Smooth muscle cell (in vitro differentiated cells): ENCODE results near the gene SRSF8. TPM values are rescaled to one million over a fixed set of nuclear protein-coding genes. Genes with fewer than 3 reads are reported as not detected.

Experiments used
- DNase-seq: peaks from one replicate; lab custom pipeline; 2025; ENCODE audit not compliant: unreplicated experiment; lab: John Stamatoyannopoulos, UW
- H2AFZ ChIP-seq: fragments of 200-600 bp; sonication (generic); 2 replicates; pipeline ENCODE4 v1.6.0; 2016; ENCODE audit warnings: antibody characterized with exemption, low read depth, mild to moderate bottlenecking
- H3F3A ChIP-seq: fragments of 200-600 bp; sonication (generic); 2 replicates; pipeline ENCODE4 v1.6.0; 2017; ENCODE audit warnings: antibody characterized with exemption, low read depth
- H3K27ac ChIP-seq: fragments of 200-600 bp; sonication (generic); 2 replicates; pipeline ENCODE4 v1.5.1; 2016; ENCODE audit warnings: low read depth, mild to moderate bottlenecking
- H3K27me3 ChIP-seq: fragments of 200-600 bp; sonication (generic); 2 replicates; pipeline ENCODE4 v1.6.1; 2016; ENCODE audit warnings: low read depth, mild to moderate bottlenecking
- H3K36me3 ChIP-seq: fragments of 200-600 bp; sonication (generic); 2 replicates; pipeline ENCODE4 v1.5.1; 2016; ENCODE audit warnings: low read depth
- H3K4me1 ChIP-seq: fragments of 200-600 bp; sonication (generic); 2 replicates; pipeline ENCODE4 v1.5.1; 2016; ENCODE audit warnings: low read depth
- H3K4me2 ChIP-seq: fragments of 200-600 bp; sonication (generic); 2 replicates; pipeline ENCODE4 v1.6.0; 2016; ENCODE audit warnings: mild to moderate bottlenecking
- H3K4me3 ChIP-seq: fragments of 200-600 bp; sonication (generic); 2 replicates; pipeline ENCODE4 v1.5.1; 2016; ENCODE audit warnings: mild to moderate bottlenecking
- H3K79me2 ChIP-seq: fragments of 200-600 bp; sonication (generic); 2 replicates; pipeline ENCODE4 v1.6.0; 2016; ENCODE audit warnings: low read depth, mild to moderate bottlenecking
- H3K9ac ChIP-seq: fragments of 200-600 bp; sonication (generic); 2 replicates; pipeline ENCODE4 v1.6.0; 2016; ENCODE audit warnings: low read depth
- H3K9me3 ChIP-seq: fragments of 200-600 bp; sonication (generic); replicated peaks from 2 replicates; pipeline ENCODE4 v1.5.1; 2016; ENCODE audit warnings: low read depth
- H4K20me1 ChIP-seq: fragments of 200-600 bp; sonication (generic); 2 replicates; pipeline ENCODE4 v1.6.0; 2016; ENCODE audit warnings: low read depth
- CTCF ChIP-seq: fragments of 200-600 bp; sonication (generic); IDR thresholded peaks from 2 replicates; pipeline ENCODE4 v1.5.1; 2017; ENCODE audit warnings: borderline replicate concordance, mild to moderate bottlenecking, antibody characterized with exemption; ENCODE audit not compliant: insufficient read depth, poor library complexity, severe bottlenecking
- WGBS: methylation state at CpG from one replicate; pipeline ENCODE4 v1.1.7; 2016; ENCODE audit warnings: low lambda C conversion rate; 5-methylcytosine and 5-hydroxymethylcytosine counted together
- polyA plus RNA-seq: library from polyadenylated mRNA; unstranded; fragments of >200 nt; fragmentation: Nextera tagmentation; extraction: Ambion mirVana; gene quantifications from 2 replicates; pipeline ENCODE4 v1.2.1, GENCODE V29; 2016
- total RNA-seq: library from RNA; depleted of rRNA; stranded (reverse); fragments of >200 nt; gene quantifications from 2 replicates; pipeline ENCODE4 v1.2.3, GENCODE V29; 2014

The SRSF8 gene
- total and polyA plus RNA-seq, 2 experiments from 2014 or later = 40.5 to 43.5 TPM

- H3K4me2 ChIP-seq = peak overlapping the region; percentile 94
- H3K4me1 ChIP-seq = peaks cover 24% of the 10 kb centered on the region
- peak overlapping the region; percentile 3 for H3K4me3 ChIP-seq
- peaks cover 55% of the 10 kb centered on the region for H3K79me2 ChIP-seq
- no peaks in the 10 kb centered on the region for H3K36me3 ChIP-seq
- peaks cover 28% of the 10 kb centered on the region for H3F3A ChIP-seq
- no peaks in the 10 kb centered on the region for H3K27me3 ChIP-seq
- H4K20me1 ChIP-seq = peaks cover 11% of the 10 kb centered on the region
- peak overlapping the region; percentile 78 for H3K27ac ChIP-seq
- H3K9ac ChIP-seq = no peak overlapping the region
- no peak for DNase-seq
- no peaks in the 10 kb centered on the region for H3K9me3 ChIP-seq
- no peak overlapping the region for H2AFZ ChIP-seq
- no peak for TF ChIP-seq CTCF
These were observed 25.0 kb downstream of the SRSF8 start for GRCh38 chr11:95091663-95092180.

- H3K4me2 ChIP-seq = peak overlapping the region; percentile 94
- H4K20me1 ChIP-seq = peaks cover 16% of the 10 kb centered on the region
- no peak overlapping the region for H2AFZ ChIP-seq
- peak overlapping the region; percentile 78 for H3K27ac ChIP-seq
- H3K9me3 ChIP-seq = no peaks in the 10 kb centered on the region
- no peak overlapping the region for H3K4me3 ChIP-seq
- peaks cover 24% of the 10 kb centered on the region for H3F3A ChIP-seq
- no peaks in the 10 kb centered on the region for H3K36me3 ChIP-seq
- H3K9ac ChIP-seq = no peak overlapping the region
- DNase-seq = no peak
- peak; percentile 43 for TF ChIP-seq CTCF
- 23% methylated on average over 5 of the region's 5 CpGs for WGBS
- peaks cover 65% of the 10 kb centered on the region for H3K79me2 ChIP-seq
- peaks cover 24% of the 10 kb centered on the region for H3K4me1 ChIP-seq
- no peaks in the 10 kb centered on the region for H3K27me3 ChIP-seq
These were observed 26.0 kb downstream of the SRSF8 start for GRCh38 chr11:95092549-95093324.

GRCh38 chr11:95093548-95093947 lies 26.8 kb downstream of the SRSF8 start:
- Histone ChIP-seq H3F3A (peaks cover 24% of the 10 kb centered on the region), H2AFZ (no peak overlapping the region), H3K36me3 (no peaks in the 10 kb centered on the region), H4K20me1 (peaks cover 16% of the 10 kb centered on the region), H3K4me3 (no peak overlapping the region), H3K9me3 (no peaks in the 10 kb centered on the region), H3K4me2 (peak overlapping the region; percentile 94), H3K4me1 (peaks cover 24% of the 10 kb centered on the region), H3K27me3 (no peaks in the 10 kb centered on the region), H3K9ac (no peak overlapping the region), H3K79me2 (peaks cover 73% of the 10 kb centered on the region), H3K27ac (peak overlapping the region; percentile 78)
- WGBS = 80% methylated on average over 3 of the region's 3 CpGs
- no peak for TF ChIP-seq CTCF
- no peak for DNase-seq
